ENCODE results near the gene DRD1.
"Not testable (repeated sequence)": the region's sequence is repeated elsewhere in the genome, so short reads cannot be mapped to it uniquely, and the experiment has no call there.

The DRD1 gene

DNA sequence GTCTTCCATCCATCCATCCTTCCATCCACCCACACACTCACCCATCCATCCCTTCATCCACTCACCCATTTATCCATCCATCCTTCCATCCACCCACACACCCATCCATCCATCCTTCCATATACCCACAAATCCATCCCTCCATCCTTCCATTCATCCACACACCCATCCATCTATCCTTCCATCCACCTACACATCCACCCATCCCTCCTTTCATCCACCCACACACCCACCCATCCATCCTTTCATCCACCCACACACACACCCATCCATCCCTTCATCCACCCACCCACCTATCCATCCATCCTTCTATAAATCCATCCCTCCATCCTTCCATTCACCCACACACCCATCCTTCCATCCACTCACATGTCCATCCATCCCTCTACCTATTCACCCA lies 23.6 kb downstream of the DRD1 start:
- H3K9me3 ChIP-seq (ENCODE audit: low read length): no peaks in the 10 kb centered on the region
- H3K36me3 ChIP-seq (ENCODE audit: insufficient read depth, low read length): no peaks in the 10 kb centered on the region
- no peak overlapping the region for H3K27ac ChIP-seq (ENCODE audit: low read depth, low read length)
- no peaks in the 10 kb centered on the region for H3K27me3 ChIP-seq (ENCODE audit: control insufficient read depth in 1 of 2, insufficient read depth in 2 of 2, low read length in 2 of 2)
- H3K4me3 ChIP-seq (ENCODE audit: low read depth in 1 of 2, low read length in 2 of 2): no peak overlapping the region
- H3K4me1 ChIP-seq (ENCODE audit: insufficient read depth, low read length): no peaks in the 10 kb centered on the region
- H3K9ac ChIP-seq (ENCODE audit: low read length): no peak overlapping the region

DNA sequence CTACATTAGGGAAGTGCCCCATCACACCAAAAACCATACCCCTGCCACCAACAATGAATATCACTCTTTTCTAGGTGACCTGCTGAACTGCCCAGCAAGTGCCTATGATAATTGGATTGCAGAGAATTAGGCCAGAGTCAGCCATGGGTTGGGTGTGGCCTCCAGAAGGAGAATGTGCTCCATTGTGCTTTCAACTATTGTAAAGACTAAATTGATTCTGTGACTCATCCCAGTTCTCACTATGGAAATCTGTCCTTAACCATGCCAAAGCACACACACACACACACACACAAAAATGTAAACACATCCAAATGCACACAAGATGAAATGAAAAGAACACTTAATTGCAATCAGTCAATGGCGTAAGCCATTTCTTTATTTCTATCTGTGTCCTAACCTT lies 25.7 kb downstream of the DRD1 start:
- no peaks in the 10 kb centered on the region for H3K27me3 ChIP-seq (ENCODE audit: control insufficient read depth in 1 of 2, insufficient read depth in 2 of 2, low read length in 2 of 2)
- H3K9ac ChIP-seq (ENCODE audit: low read length): no peak overlapping the region
- H3K4me3 ChIP-seq (ENCODE audit: low read depth in 1 of 2, low read length in 2 of 2): no peak overlapping the region
- no peaks in the 10 kb centered on the region for H3K4me1 ChIP-seq (ENCODE audit: insufficient read depth, low read length)
- no peaks in the 10 kb centered on the region for H3K36me3 ChIP-seq (ENCODE audit: insufficient read depth, low read length)
- no peaks in the 10 kb centered on the region for H3K9me3 ChIP-seq (ENCODE audit: low read length)
- H3K27ac ChIP-seq (ENCODE audit: low read depth, low read length): no peak overlapping the region

DNA sequence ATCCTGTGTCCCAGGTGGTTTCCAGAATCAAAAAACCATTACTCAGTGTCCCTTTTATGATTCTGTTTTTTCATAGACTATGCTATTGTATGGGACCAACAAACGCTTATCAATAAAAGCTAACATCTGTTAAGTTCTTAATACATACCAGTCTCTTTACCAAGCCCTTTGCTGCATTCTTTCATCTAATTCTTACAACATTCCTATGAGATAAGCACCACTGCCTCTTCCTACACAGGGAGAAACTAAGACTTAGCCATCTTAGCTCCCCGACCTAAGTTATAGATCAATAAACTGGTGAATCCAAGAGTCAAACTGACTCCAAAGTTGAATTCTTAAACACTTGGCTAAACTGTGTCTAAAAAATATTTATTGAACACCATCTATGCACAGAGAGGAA lies 26.6 kb downstream of the DRD1 start:
- Histone ChIP-seq H3K4me1 (ENCODE audit: insufficient read depth, low read length) (no peaks in the 10 kb centered on the region), H3K9me3 (ENCODE audit: low read length) (no peaks in the 10 kb centered on the region), H3K4me3 (ENCODE audit: low read depth in 1 of 2, low read length in 2 of 2) (no peak overlapping the region), H3K27ac (ENCODE audit: low read depth, low read length) (no peak overlapping the region), H3K9ac (ENCODE audit: low read length) (no peak overlapping the region), H3K36me3 (ENCODE audit: insufficient read depth, low read length) (no peaks in the 10 kb centered on the region), H3K27me3 (ENCODE audit: control insufficient read depth in 1 of 2, insufficient read depth in 2 of 2, low read length in 2 of 2) (no peaks in the 10 kb centered on the region)

DNA sequence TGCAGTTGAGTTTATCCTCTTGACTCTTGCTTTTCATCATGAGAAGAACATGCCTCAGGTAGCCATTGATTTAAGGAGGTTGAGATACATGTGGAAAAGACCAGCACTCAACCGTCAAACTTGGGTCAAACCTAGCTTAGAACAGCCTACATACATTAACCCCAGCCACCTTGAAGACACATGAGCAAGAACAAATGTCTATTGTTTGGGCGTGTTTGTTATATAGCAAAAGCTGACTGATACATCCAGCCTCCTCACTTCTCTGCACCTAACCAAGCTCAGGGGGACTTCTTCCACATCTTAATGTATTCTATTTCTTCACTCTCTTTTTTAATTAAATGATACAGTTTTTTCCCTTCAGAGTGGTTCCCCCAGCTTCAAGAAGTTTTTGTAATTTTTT lies 28.7 kb downstream of the DRD1 start:
- Histone ChIP-seq H3K27me3 (ENCODE audit: control insufficient read depth in 1 of 2, insufficient read depth in 2 of 2, low read length in 2 of 2) (no peaks in the 10 kb centered on the region), H3K9me3 (ENCODE audit: low read length) (no peaks in the 10 kb centered on the region), H3K27ac (ENCODE audit: low read depth, low read length) (no peak overlapping the region), H3K4me3 (ENCODE audit: low read depth in 1 of 2, low read length in 2 of 2) (no peak overlapping the region), H3K4me1 (ENCODE audit: insufficient read depth, low read length) (no peaks in the 10 kb centered on the region), H3K9ac (ENCODE audit: low read length) (no peak overlapping the region), H3K36me3 (ENCODE audit: insufficient read depth, low read length) (no peaks in the 10 kb centered on the region)

DNA sequence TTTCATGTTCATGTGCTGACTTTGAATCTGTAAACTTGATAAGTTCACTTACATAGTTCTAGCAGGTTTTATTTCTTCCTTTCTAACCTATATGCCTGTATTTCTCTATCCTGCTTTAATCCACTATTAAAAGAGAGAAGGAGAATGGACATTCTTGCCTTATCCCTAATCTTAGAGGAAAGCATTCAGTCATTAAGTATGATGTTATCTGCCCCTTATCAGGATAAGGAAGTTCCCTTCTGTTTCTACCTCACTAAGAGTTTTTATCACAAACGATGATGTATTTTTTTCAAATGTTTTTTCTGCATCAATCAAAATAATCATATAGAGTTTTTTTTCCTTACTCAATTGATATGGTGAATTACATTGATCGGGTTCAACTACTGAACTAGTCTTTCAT lies 33.1 kb downstream of the DRD1 start:
- H3K9me3 ChIP-seq (ENCODE audit: low read length): no peaks in the 10 kb centered on the region
- H3K9ac ChIP-seq (ENCODE audit: low read length): no peak overlapping the region
- H3K27me3 ChIP-seq (ENCODE audit: control insufficient read depth in 1 of 2, insufficient read depth in 2 of 2, low read length in 2 of 2): no peaks in the 10 kb centered on the region
- no peaks in the 10 kb centered on the region for H3K36me3 ChIP-seq (ENCODE audit: insufficient read depth, low read length)
- no peak overlapping the region for H3K27ac ChIP-seq (ENCODE audit: low read depth, low read length)
- no peak overlapping the region for H3K4me3 ChIP-seq (ENCODE audit: low read depth in 1 of 2, low read length in 2 of 2)
- no peaks in the 10 kb centered on the region for H3K4me1 ChIP-seq (ENCODE audit: insufficient read depth, low read length)

DNA sequence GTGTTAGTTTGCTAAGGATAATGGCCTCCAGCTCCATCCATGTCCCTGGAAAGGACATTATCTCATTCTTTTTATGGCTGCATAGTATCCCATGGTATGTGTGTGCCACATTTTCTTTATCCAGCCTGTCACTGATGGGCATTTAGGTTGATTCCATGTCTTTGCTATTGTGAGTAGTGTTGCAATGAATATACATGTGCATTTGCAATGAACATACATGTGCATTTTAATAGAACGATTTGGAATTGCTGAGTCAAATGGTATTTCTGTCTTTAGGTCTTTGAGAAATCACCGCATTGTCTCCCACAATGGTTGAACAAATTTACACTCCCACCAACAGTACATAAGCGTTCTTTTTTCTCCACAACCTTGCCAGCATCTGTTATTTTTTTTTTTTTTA lies 37.7 kb downstream of the DRD1 start:
- Histone ChIP-seq H3K9me3 (ENCODE audit: low read length) (no peaks in the 10 kb centered on the region), H3K27ac (ENCODE audit: low read depth, low read length) (no peak overlapping the region), H3K36me3 (ENCODE audit: insufficient read depth, low read length) (no peaks in the 10 kb centered on the region), H3K4me1 (ENCODE audit: insufficient read depth, low read length) (no peaks in the 10 kb centered on the region), H3K27me3 (ENCODE audit: control insufficient read depth in 1 of 2, insufficient read depth in 2 of 2, low read length in 2 of 2) (no peaks in the 10 kb centered on the region), H3K4me3 (ENCODE audit: low read depth in 1 of 2, low read length in 2 of 2) (no peak overlapping the region), H3K9ac (ENCODE audit: low read length) (no peak overlapping the region)

DNA sequence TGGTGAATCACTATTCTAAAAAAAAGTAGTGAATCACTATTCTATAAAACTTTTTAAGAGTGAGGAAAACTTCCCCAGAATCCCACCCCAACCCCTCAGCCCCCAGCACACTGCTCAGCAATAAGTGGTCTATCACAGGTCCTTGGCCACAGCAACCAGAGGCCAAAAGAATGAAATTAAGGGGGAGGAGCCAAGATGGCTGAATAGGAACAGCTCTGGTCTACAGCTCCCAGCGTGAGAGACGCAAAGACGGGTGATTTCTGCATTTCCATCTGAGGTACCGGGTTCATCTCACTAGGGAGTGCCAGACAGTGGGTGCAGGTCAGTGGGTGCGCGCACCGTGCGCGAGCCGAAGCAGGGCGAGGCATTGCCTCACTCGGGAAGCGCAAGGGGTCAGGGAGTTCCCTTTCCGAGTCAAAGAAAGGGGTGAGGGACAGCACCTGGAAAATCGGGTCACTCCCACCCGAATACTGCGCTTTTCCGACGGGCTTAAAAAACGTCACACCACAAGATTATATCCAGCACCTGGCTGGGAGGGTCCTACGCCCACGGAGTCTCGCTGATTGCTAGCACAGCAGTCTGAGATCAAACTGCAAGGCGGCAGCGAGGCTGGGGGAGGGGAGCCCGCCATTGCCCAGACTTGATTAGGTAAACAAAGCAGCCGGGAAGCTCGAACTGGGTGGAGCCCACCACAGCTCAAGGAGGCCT lies 46.2 kb downstream of the DRD1 start:
- H3K4me3 ChIP-seq (ENCODE audit: low read depth in 1 of 2, low read length in 2 of 2); H3K4me1 ChIP-seq (ENCODE audit: insufficient read depth, low read length); H3K27ac ChIP-seq (ENCODE audit: low read depth, low read length); H3K9ac ChIP-seq (ENCODE audit: low read length); H3K36me3 ChIP-seq (ENCODE audit: insufficient read depth, low read length); H3K9me3 ChIP-seq (ENCODE audit: low read length); H3K27me3 ChIP-seq (ENCODE audit: control insufficient read depth in 1 of 2, insufficient read depth in 2 of 2, low read length in 2 of 2): not testable (repeated sequence)

DNA sequence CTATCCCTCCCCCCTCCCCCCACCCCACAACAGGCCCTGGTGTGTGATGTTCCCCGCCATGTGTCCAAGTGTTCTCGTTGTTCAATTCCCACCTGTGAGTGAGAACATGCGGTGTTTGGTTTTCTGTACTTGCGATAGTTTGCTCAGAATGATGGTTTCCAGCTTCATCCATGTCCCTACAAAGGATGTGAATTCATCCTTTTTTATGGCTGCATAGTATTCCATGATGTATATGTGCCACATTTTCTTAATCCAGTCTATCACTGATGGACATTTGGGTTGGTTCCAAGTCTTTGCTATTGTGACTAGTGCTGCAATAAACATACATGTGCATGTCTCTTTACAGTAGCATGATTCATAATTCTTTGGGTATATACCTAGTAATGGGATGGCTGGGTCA lies 48.6 kb downstream of the DRD1 start:
- not testable (repeated sequence) for H3K4me3 ChIP-seq (ENCODE audit: low read depth in 1 of 2, low read length in 2 of 2); H3K9ac ChIP-seq (ENCODE audit: low read length); H3K9me3 ChIP-seq (ENCODE audit: low read length); H3K27me3 ChIP-seq (ENCODE audit: control insufficient read depth in 1 of 2, insufficient read depth in 2 of 2, low read length in 2 of 2); H3K27ac ChIP-seq (ENCODE audit: low read depth, low read length); H3K36me3 ChIP-seq (ENCODE audit: insufficient read depth, low read length); H3K4me1 ChIP-seq (ENCODE audit: insufficient read depth, low read length)

DNA sequence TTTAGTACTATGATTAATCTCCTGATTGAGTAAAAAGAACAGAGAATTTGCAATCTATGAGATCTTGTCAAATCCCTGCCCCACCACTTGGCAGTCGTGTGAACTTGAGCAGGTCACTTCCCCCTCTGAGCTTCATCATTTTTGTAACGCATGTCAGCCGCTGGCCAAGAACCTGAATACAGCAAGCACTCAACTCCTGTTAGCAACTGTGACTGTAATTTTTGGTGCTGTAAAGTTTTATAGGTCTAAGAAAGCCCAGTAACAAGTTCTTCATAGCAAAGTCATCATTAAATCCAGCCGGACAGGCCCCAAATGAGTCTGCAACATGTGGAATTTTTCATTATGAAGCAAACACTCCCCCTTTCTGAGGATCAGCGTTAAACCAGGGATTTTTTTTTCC lies 49.4 kb downstream of the DRD1 start:
- no peaks in the 10 kb centered on the region for H3K36me3 ChIP-seq (ENCODE audit: insufficient read depth, low read length)
- H3K9me3 ChIP-seq (ENCODE audit: low read length): no peaks in the 10 kb centered on the region
- H3K4me1 ChIP-seq (ENCODE audit: insufficient read depth, low read length): no peaks in the 10 kb centered on the region
- no peaks in the 10 kb centered on the region for H3K27me3 ChIP-seq (ENCODE audit: control insufficient read depth in 1 of 2, insufficient read depth in 2 of 2, low read length in 2 of 2)
- no peak overlapping the region for H3K27ac ChIP-seq (ENCODE audit: low read depth, low read length)
- no peak overlapping the region for H3K4me3 ChIP-seq (ENCODE audit: low read depth in 1 of 2, low read length in 2 of 2)
- H3K9ac ChIP-seq (ENCODE audit: low read length): no peak overlapping the region

DNA sequence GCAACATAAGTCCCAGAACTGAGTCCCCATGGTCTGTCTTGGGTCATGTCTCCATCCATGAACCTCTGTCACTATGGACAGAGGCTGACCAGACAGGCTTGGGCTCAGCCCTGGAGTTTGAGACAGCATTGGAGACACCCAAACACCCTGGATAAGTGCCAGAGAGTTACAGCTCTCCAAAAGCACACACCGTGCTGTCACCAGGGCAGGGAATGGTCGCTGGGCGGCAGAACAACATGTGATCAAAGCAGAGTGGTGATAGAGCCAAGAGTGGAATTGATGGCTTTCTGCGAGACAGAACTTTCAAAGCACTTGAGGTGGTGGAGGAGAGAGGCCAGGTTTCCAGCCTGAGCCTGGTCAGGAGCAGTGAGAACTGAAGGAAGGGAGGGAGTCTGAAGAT lies 50.1 kb downstream of the DRD1 start:
- H3K9me3 ChIP-seq (ENCODE audit: low read length): no peaks in the 10 kb centered on the region
- H3K36me3 ChIP-seq (ENCODE audit: insufficient read depth, low read length): no peaks in the 10 kb centered on the region
- no peak overlapping the region for H3K9ac ChIP-seq (ENCODE audit: low read length)
- no peak overlapping the region for H3K27ac ChIP-seq (ENCODE audit: low read depth, low read length)
- H3K4me3 ChIP-seq (ENCODE audit: low read depth in 1 of 2, low read length in 2 of 2): no peak overlapping the region
- H3K27me3 ChIP-seq (ENCODE audit: control insufficient read depth in 1 of 2, insufficient read depth in 2 of 2, low read length in 2 of 2): no peaks in the 10 kb centered on the region
- no peaks in the 10 kb centered on the region for H3K4me1 ChIP-seq (ENCODE audit: insufficient read depth, low read length)

DNA sequence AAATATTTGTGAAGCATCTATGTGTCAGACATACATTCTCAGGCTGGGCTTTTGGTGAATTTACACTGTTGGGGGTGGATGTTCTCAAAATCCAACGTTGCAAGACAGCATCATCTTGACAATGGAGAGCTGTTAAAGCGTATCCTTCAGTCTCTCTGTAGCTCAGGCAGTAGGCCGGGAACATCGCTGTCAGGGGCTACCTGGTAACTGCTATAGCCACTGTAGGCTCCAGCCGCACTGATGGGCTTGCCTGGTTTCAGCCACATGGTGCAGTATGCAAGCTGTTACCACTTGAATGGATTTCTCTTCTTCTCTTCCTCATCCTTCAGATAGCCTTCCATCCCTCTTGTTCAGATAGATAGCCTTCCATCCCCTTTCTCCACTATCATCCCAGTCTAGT lies 51.7 kb downstream of the DRD1 start:
- no peaks in the 10 kb centered on the region for H3K9me3 ChIP-seq (ENCODE audit: low read length)
- no peaks in the 10 kb centered on the region for H3K4me1 ChIP-seq (ENCODE audit: insufficient read depth, low read length)
- H3K27me3 ChIP-seq (ENCODE audit: control insufficient read depth in 1 of 2, insufficient read depth in 2 of 2, low read length in 2 of 2): no peaks in the 10 kb centered on the region
- no peaks in the 10 kb centered on the region for H3K36me3 ChIP-seq (ENCODE audit: insufficient read depth, low read length)
- no peak overlapping the region for H3K4me3 ChIP-seq (ENCODE audit: low read depth in 1 of 2, low read length in 2 of 2)
- no peak overlapping the region for H3K9ac ChIP-seq (ENCODE audit: low read length)
- no peak overlapping the region for H3K27ac ChIP-seq (ENCODE audit: low read depth, low read length)

DNA sequence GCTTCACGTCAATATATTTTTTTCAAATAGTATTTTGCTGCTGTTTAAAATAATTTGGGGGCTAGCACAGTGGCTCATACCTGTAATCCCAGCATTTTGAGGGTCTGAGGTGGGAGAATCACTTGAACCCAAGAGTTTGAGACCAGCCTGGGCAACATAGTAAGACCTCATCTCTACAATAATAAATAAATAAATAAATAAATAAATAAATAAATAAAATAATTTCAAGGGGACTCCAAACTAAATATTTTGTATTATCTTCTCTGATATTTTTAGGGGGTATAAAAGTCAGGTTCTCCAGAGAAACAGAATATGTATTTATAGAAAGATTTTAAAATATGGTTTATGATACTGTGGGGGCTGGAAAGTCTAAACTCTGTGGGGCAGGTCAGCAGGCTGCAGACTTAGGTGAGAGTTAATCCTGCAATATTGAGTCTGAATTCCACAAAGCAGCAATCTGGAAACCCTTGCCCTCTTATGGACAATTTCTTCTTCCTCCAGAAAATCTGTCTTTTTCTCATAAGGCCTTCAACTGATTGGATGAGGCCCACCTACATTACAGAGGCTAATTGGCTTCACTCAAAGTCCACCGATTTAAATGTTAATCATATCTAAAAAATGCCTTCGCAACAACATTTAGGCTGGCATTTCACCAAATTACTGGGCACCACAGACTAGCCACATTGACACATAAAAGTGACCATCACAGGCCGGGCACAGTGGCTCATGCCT lies 53.5 kb downstream of the DRD1 start:
- no peaks in the 10 kb centered on the region for H3K36me3 ChIP-seq (ENCODE audit: insufficient read depth, low read length)
- H3K4me3 ChIP-seq (ENCODE audit: low read depth in 1 of 2, low read length in 2 of 2): no peak overlapping the region
- no peak overlapping the region for H3K27ac ChIP-seq (ENCODE audit: low read depth, low read length)
- H3K4me1 ChIP-seq (ENCODE audit: insufficient read depth, low read length): no peaks in the 10 kb centered on the region
- H3K9ac ChIP-seq (ENCODE audit: low read length): no peak overlapping the region
- H3K27me3 ChIP-seq (ENCODE audit: control insufficient read depth in 1 of 2, insufficient read depth in 2 of 2, low read length in 2 of 2): no peaks in the 10 kb centered on the region
- H3K9me3 ChIP-seq (ENCODE audit: low read length): no peaks in the 10 kb centered on the region

Measured in muscle layer of colon (tissue), 2 donors.